NB4 (cell line): ENCODE data around the gene ARHGAP30.

Source experiments
- DNase-seq: peaks from one replicate; pipeline ENCODE4 v3.0.0; 2010; ENCODE audit warnings: low read depth
- H3K4me3 ChIP-seq: one replicate; pipeline ENCODE4 v1.5.1; 2011; ENCODE audit warnings: mild to moderate bottlenecking, low read depth, low read length, moderate library complexity
- MYC ChIP-seq: IDR thresholded peaks from 2 replicates; pipeline ENCODE4 v1.6.1; 2011; ENCODE audit warnings: low read depth, low read length
- POLR2A ChIP-seq: IDR thresholded peaks from 2 replicates; pipeline ENCODE4 v1.6.1; 2011; ENCODE audit warnings: mild to moderate bottlenecking; ENCODE audit not compliant: insufficient read length; ENCODE audit errors: extremely low read depth
- TF ChIP-seq, protein P1 (sequence below): IDR thresholded peaks from 2 replicates; pipeline ENCODE4 v1.6.1; 2011; ENCODE audit warnings: low read depth, low read length
- TF ChIP-seq, protein P2 (sequence below): IDR thresholded peaks from one replicate; pipeline ENCODE4 v1.5.1; 2012; ENCODE audit warnings: low read depth, low read length

ARHGAP30 gene

DNA sequence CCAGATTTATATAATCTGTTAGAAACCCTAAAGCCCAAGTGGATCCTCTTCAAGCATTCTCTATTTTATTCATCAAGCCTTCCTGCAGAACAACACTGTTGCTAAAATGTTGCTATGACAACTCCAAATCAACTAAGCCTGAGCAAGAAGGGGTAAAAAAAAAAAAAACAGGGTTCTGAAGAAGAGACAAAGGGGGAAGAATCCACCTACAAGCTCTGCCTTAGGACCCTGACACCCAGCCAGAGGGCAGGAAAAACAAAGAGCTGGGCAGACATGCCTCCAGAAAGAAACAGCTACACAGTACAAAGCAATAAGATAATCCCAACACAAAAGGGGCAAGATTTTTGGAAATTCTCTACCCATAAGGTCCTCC, 25.2 kb downstream of the ARHGAP30 start:
- TF ChIP-seq POLR2A (no peak), MYC (no peak)
- TF ChIP-seq, protein P1, sequence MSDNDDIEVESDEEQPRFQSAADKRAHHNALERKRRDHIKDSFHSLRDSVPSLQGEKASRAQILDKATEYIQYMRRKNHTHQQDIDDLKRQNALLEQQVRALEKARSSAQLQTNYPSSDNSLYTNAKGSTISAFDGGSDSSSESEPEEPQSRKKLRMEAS: no peak
- TF ChIP-seq, protein P2, sequence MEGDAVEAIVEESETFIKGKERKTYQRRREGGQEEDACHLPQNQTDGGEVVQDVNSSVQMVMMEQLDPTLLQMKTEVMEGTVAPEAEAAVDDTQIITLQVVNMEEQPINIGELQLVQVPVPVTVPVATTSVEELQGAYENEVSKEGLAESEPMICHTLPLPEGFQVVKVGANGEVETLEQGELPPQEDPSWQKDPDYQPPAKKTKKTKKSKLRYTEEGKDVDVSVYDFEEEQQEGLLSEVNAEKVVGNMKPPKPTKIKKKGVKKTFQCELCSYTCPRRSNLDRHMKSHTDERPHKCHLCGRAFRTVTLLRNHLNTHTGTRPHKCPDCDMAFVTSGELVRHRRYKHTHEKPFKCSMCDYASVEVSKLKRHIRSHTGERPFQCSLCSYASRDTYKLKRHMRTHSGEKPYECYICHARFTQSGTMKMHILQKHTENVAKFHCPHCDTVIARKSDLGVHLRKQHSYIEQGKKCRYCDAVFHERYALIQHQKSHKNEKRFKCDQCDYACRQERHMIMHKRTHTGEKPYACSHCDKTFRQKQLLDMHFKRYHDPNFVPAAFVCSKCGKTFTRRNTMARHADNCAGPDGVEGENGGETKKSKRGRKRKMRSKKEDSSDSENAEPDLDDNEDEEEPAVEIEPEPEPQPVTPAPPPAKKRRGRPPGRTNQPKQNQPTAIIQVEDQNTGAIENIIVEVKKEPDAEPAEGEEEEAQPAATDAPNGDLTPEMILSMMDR: no peak
- no peak for DNase-seq

DNA sequence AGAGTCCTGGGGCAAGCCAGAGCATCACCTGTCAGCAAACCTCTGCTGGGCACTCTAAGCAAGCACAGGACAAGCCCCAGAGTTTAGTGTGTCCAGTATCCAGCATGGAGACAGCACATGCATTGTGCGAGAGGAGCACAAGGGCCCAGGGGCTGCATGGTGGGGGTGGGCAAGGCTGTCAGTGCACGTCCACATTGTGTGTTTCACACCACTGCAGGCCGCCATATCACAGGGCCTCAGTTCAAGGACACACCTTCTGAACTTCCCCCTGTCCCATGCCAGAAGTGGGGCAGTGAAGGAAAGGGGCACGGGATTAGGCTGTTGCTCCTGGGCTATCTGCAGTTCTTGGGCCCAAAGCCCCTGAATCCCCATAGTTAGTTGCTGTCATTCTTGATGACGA, 30.1 kb downstream of the ARHGAP30 start:
- DNase-seq: no peak
- TF ChIP-seq MYC (no peak), POLR2A (no peak)
- TF ChIP-seq, protein P2: no peak
- TF ChIP-seq, protein P1: no peak
- no peak overlapping the region for H3K4me3 ChIP-seq

More for the DNA sequence above, 25.2 kb downstream of the ARHGAP30 start:
- peak overlapping the region; percentile 78 for H3K4me3 ChIP-seq

DNA sequence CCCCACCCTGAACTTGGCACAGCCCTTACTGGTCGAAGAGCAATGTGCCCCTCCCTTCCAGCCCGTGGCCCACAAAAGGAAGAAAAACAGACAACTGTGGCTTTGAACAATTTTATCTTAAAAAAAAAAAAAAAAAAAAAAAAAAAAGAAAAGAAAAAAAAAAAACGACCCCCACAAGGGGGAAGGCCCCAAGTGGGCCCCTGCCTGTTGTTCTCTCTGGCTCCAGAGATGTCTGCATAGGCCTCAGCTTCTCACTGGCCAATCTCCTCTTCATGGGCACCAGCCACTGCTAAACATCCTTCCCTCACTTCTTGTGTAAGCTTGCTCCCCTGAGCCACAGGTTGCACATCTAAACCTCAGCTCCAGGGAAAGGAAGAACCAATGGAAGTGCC, 30.5 kb downstream of the ARHGAP30 start:
- H3K4me3 ChIP-seq: no peak overlapping the region
- TF ChIP-seq POLR2A (no peak), MYC (no peak)
- TF ChIP-seq, protein P2: no peak
- TF ChIP-seq, protein P1: no peak
- DNase-seq: no peak

DNA sequence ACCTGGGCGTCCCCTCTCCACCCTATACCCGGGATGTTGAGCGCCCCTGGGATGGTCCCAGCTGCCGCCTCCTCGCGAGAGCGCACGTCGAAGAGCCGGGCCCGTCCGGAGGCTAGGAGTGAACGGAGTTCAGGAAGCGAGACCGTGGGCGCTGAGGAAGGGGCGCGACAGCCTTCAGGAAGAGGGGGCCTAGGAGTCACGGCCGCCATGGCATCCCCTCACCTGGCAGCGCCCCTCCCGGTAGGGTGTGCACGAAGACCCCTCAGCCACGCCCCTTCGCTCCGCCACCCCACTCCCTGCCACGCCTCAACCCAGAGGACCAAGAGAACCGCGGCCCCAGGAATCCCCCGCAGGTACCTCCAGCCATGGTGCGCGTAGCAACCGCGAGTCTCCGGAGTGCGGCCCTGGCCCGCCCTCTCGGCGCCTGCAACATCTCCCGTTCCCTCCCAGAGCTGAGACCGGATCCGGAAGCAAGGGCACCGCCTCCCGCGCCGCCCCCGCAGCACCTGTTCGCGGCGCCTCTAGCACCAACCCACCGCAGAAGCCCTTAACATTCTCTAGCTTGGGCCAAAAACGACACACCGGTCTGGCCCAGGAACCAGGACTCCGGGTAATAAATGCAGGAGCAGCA, 31.1 kb downstream of the ARHGAP30 start, which contains the start of gene TSTD1:
Gene TSTD1, minus strand, starts transcription at position 442 of the 631 bp plus-strand sequence. Its CDS starts 75 bp downstream, at position 367.
- H3K4me3 ChIP-seq: no peak within 1 kb of the TSS
- TF ChIP-seq, protein P1: no peak
- TF ChIP-seq POLR2A (no peak), MYC (no peak)
- TF ChIP-seq, protein P2: no peak
- no peak for DNase-seq

DNA sequence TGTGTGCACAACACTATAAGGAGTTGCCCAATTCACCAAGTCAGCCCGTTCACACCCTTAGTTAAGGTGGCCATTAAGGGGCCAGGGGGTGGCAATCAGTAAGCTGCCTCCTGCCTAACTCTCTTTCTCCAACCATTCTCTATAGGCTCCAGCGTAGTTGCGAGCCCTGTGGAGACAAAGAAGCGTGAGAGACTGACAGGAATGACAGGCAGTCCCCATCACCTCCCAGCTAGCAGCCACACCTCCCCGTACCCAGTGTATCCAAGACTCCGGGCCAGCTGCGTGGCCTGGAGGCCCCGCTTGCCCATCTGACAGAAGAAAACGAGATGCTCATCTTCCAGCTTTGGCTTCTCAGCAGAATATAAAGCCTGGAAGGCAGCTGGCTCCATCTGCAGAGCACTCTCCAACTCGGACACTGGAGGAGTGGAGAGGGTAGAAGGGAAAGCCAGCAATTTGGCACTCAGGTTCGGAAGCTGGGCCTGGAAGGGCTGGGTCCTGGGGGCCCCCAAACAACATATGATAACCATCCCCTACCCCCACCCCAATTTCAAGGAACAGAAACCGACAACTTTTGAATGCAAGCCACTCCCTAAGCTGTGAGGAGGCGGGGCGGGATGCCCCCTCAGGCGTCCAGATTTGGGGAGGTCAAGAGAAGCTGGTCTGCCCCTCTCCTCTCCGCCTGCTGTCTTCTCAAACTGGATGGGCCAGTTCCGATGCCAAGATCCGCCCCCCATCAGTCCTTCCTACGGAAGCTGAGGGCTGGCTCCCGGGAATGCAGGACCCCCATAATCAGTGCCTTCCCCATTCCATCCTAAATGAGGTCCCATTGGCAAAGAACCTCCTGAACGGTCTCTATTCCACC, 31.8 kb downstream of the ARHGAP30 start:
- TF ChIP-seq, protein P2: no peak
- DNase-seq: no peak
- H3K4me3 ChIP-seq: no peak overlapping the region
